NCI-H345 (cell line): ENCODE data around the gene MRPL2.
A peak's percentile ranks its signal among the peaks of the same experiment; 100 is the strongest.

Source experiments
- DNase-seq: peaks from one replicate; lab custom pipeline; 2025; lab: John Stamatoyannopoulos, UW

MRPL2 gene

GRCh38 chr6:43021270-43022047 lies 37.8 kb downstream of the MRPL2 start, which contains the start of gene RRP36:
RRP36 (plus strand) TSS chr6:43021623; CDS start chr6:43021655, 32 bp downstream.
- DNase-seq: peak; percentile 80

GRCh38 chr6:43020847-43021246 lies 38.4 kb downstream of the MRPL2 start:
- no peak for DNase-seq

DNA sequence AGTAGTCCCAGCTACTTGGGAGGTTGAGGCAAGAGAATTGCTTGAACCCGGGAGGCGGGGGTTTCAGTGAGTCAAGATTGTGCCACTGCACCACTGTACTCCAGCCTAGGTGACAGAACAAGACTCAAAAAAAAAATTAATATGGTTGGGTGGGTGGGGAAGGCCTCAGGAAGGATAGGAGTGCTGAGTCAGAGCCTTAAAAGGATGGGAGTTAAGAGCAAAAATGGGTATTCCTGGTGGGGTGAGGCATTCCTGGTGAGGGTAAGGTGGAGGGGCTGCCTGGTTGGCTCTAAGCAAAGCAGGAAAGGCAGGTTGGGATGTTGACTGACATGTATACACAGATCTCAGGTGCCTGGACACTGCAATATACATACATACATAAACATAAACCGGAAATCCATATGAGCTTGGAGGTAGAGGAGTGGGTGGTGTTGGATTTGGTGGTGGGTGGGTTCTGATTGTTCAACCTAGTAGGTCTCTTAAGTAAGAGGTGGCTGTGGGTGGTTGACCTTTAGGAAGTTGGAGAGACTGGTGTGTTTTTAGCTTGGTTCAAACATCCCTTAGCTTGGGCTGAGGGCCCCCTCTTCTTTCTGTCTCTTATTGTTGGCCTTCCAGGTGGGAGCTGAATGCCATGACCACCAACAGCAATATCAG lies 39.1 kb downstream of the MRPL2 start:
- DNase-seq: no peak

GRCh38 chr6:43019152-43019551 lies 40.1 kb downstream of the MRPL2 start:
- no peak for DNase-seq

DNA sequence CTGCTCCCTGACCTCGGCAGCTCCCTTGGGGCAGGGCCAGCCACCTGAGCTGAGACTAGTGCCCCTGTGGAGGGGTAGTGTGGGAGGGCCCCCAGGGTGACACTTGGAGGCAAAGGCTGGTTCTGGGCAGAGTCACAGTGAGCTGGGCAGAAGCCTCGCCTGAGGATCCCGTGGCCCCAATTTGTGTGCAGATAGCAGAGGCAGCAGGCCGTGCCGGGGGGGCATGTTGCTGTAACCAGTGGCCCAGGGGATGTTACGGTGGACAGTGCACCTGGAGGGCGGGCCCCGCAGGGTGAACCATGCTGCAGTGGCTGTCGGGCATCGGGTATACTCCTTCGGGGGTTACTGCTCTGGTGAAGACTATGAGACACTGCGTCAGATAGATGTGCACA lies 42.3 kb downstream of the MRPL2 start:
- DNase-seq: no peak

DNA sequence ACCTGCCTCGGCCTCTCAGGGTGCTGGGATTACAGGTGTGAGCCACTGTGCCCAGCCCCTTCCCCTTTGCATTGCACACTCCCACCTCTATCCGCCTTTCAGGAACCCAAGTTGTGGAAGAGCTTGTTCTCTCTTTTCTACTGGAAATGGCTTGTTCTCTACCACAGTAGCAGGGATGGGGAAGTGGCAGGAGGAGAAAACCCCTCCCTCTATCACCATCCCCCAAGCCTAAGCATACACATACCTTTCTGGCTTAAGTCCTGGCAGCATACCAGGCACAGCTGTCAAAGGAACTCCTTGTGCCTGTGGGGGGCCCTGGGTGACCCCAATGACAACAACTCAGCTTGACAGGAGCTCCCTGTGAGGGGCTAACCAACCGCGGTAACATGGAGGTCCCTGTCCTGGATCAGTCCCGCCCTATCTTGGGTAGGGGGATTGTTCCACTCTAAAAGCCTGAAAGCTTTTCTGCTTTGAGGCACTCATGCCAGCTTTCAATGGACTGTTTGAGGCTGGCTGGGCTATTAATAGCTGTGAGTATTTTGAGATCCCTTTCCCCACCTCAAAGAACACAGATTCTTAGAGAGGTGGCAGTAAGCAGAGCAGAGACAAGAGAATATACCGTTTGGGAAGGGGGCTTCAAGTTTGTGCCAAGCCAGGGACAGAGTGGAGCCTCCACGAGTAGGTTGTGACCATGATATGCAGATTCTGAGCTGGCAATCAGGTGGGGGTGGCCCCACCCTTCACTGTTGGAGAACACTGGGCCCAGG lies 42.9 kb downstream of the MRPL2 start:
- no peak for DNase-seq

- DNase-seq: no peak
Measured at GRCh38 chr6:43014434-43014909, 44.8 kb downstream of the MRPL2 start.

DNA sequence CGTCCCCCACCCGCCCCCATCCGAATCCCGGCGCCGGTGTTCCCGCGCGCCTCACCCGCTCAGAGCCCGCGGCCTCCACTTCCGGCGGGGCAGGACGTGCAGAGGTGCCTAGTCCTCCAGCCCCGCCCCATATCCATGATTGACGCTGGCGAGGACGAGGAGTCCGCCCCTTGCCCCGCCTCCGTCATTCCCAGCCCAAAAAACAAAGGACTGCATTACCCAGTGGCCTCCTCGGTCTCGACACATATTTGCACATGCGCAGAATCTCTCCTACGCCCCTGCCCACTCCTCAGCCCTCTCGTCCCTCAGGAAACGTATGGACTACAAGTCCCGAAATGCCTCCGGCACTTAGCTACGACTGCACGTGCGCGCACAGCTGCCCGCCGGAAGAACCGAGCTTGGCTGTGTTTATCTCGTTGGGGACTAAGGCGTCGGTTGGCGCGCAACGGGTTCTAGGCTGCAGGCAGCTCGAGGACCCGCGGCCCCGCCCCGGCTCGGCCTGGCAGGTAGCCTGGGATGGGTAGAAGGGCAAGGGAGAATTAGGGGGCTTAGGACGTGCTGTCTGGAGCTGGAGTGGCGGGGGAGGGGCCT lies 45.3 kb downstream of the MRPL2 start, which contains the start of the genes KLHDC3 and MEA1:
TSS of gene KLHDC3 (plus strand) at position 407 of the 591 bp plus-strand sequence. CDS start 2,944 bp downstream, outside the sequence.
TSS of gene MEA1 (minus strand) at position 104 of the 591 bp plus-strand sequence. CDS start 133 bp downstream, outside the sequence.
- DNase-seq: peak; percentile 100

DNA sequence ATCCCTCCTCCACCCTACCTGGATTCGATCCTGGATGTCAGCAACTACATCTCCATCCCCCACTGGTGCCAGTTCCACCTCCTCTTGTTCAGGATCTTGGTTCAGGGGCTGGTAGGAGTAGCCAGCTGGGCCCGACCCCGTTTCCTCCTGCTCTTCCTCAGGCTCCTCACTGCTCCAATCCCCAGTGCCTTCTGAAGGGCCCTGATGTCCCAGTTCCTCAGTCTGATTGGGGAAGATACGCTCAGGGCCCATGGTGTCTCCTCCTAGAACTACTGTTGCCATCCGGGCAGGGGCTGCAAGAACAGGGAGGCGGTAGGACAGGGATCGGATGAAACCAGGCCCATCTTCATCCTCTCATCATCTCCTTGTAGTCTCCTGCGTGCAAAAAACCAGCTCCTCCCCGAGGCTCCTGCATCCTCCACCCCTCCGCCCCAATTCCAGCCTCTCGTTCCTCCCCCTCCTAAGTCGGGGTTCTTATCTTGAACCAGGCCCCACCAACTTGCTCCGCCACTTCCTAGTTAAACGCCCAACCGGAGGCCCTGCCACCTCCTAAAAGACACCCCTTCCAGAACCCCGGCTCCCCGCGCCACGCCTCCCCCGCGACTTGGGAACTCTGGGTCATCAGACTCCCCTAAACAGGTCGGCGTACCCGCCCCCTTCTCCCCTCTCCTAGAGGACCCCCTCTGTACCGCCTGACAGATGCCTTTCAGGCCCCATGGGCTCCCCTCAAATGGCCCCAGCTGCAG lies 46.0 kb downstream of the MRPL2 start:
- DNase-seq: peak; percentile 30

DNA sequence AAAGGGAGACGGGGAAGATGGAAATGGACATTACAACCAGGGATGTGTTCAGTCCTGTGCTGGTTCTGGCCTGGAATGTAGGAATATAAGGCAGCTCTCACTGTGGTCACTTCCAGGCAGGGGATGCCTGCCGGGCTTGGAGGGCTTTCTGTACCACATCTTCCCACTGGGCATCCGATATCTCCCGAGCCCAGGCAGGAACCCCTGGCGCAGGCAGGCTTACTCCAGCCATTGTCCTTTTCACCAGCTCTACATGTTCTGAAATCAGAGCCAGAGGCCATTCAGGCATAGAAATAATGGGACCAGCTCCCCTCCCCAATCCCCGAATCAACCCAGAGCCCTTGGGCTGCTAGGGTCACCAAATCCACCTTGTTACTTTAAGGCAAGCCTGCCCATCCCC lies 46.9 kb downstream of the MRPL2 start:
- no peak for DNase-seq

DNA sequence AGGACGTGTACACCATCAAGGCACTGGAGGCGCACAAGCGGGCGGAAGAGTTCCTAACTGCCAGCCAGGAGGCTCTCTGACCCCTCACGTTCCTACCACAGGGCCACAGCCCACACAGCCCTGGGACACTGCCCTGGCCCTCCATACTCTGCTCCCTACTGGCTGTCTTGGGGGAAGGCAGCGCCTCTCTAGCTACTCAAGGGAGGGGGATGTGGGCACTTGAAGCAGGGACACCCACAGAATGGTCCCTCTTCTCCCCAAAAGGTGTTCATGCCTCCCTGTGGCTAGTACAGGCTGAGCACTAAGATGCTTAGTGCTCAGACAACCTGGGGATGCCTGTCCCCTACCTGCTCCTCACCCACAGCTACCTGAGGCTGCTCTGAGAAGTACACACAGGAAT lies 48.0 kb downstream of the MRPL2 start:
- no peak for DNase-seq

- DNase-seq: peak; percentile 7
Measured at GRCh38 chr6:43009124-43009523, 50.1 kb downstream of the MRPL2 start.

GRCh38 chr6:43007126-43007525 lies 52.1 kb downstream of the MRPL2 start:
- no peak for DNase-seq

GRCh38 chr6:43006251-43006650 lies 53.0 kb downstream of the MRPL2 start:
- no peak for DNase-seq

- no peak for DNase-seq
Measured at GRCh38 chr6:43005844-43006243, 53.4 kb downstream of the MRPL2 start.
